Hippocampal formation (tissue), 2 donors: ENCODE data around the gene RNASEL.

ENCODE experiments used
- DNase-seq, 2 donors: peaks; one replicate each; lab custom pipeline; 2025; lab: John Stamatoyannopoulos, UW

RNASEL gene

DNA sequence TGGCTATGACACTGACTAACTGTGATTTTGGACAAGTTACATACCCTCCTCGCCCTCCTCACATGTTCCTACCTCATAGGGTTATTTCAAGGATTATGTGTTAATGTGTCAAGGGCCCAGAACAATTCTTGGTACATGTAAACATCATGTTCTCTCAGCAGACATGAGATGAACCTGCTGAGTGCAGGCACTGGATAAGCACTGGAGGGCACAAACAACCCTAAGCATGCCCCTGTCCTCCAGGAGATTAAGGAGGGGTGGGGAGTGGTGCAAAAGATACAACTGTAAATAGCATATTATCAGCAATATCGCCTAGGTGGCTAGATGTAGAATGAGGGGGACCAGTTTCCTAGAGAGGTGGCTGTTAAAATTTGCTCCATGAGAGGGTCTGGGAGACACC, 32.9 kb upstream of the RNASEL start:
- no peak for DNase-seq

DNA sequence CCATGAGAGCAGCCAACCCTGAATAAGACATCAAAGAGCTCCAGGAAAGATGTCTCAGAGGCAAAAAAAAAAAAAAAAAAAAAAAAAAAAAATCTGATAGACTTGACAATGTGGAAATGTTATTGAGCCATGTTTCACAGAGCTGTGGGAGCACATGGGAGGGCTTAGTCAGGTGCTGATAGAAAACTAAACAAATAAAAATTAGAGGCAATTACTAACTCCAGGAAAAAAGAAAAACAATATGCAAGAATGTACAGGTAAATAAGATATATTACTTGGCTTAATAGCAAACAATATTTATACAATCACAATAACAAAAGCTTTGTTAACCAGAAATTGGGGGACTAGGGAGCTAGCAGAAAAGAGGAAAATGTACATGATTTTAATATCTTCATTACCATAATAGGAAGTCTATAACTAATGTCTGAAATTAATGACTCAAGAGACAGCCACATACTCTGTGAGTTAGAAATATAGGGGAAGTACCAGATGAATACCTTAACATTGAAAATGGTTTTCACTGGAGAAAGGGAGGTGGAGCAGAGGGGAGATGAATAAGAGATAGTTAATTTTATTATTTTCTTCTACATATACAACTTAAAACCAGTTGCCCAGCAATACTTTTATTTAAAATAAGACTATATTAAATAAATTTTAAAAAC, 32.0 kb upstream of the RNASEL start:
- DNase-seq: no peak

DNA sequence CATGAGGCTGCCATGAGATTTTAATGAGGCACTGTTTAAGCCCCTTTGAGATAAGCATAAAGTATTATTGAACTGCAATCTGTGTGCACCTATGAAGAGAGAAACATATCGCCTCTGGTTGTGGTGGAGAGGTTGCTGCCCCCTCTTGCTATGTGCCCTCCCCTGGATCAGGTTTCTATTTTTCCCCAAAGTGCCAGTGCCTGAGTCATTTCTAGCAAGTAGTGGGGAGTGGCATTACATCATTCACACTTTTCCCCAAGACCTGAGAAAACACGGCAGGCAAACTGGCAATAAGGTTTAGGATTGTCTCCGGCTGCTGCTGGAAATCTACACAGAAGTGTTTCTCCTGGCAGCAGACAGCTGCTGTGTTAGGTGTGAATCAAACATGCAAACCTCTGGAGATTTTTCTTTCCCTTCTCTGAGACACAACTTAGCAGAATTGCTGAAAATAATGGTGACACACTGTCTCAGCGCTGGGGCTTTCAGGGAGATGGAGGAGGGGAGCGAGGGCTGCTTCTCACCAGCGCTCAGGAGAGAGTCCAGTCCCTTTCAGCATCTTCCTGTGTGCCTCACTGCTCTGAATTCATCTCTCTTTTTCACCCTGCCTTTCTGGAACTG, 28.8 kb upstream of the RNASEL start:
- DNase-seq: no peak

DNA sequence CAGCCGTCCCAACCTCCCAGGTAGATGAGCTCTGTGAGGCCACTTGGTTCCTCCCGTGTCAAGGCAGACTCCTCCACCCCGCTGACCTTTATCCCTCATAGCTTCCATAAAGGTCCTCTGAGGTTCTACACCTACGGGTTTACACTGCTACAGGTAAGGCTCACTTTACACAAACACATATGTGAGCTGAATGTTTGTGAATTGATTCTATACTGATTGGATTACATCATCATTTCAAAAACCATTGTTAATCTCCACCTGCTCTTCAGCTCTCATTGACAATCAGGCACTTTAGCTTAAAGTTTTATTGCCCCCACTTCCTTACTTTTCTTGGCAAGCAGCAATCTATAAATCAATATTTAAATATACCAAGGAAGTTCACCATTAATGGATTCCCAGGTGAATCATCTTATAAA, 28.0 kb upstream of the RNASEL start:
- no peak for DNase-seq

DNA sequence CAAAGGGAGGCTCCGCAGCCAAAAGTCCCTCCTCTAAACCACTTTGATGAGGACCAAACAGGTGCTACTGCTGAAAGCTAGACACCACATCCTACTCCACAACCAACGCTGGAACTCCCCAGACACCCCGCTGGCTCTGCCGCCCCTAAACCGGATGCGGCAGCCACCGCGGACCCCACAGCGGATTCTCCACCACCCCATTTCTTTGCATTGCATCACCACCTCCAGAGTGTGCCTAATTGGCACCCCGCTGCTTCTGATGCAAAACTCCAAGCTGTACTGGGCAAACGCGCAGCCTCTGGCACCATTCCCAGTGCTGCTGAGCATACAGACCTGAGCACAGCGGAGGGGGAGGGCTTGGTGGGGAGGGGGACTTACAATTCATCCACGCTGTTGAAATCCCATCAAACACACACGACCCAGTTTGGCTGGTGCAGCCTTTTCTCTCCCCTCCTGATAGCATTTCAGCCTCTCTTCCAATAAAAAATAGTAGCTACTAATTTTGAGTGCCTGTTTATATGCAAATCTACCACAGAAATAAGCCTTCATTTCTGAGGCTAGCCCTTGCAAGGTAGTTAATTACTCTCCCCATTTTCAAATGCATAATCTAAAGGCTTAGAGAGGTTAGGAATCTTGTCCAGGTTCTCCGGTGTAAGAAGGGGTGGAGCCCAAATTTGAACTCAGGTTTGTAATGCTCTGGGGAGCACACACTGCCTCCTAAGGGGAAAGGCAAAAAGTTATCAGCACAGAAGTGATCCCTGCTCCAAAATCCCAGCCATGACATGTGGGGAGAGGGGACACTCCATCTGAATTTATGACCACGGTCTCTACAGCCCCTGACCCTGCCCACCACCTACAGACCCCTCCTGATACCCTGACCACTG, 27.3 kb upstream of the RNASEL start:
- peak in 1 of 2 donors; percentile 30 for DNase-seq

DNA sequence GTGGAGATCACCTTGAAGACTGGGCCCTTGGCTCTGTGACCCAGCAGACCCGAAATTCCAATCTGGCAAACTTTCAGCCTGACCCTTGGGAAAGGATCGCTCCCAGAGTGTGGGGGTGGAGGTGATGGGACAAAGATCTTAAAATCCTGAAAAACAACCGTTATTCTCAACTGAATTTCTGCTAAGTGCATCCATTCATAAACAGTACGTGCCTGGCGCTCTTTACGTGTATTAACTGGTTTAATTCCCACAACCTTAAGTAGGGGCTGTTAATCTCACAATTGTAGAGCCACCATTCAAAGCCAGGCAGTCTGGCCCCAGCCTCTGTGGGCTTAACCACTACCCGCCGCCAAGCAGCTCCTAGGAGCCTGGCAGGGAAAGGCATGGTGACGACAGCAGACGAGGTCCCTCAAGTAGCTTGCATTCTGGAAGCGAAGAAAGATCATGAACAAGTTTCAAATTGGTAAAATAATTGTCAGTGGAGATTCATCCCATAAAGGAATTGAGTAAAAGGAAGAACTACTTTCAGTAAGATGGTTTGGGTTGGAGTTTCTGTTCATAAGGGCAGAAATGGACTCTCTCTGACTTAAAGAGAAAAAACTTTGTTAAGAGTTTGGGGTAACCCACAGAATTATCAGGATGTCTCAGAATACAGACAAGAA, 26.5 kb upstream of the RNASEL start:
- DNase-seq: peak; percentile 31 to 46

DNA sequence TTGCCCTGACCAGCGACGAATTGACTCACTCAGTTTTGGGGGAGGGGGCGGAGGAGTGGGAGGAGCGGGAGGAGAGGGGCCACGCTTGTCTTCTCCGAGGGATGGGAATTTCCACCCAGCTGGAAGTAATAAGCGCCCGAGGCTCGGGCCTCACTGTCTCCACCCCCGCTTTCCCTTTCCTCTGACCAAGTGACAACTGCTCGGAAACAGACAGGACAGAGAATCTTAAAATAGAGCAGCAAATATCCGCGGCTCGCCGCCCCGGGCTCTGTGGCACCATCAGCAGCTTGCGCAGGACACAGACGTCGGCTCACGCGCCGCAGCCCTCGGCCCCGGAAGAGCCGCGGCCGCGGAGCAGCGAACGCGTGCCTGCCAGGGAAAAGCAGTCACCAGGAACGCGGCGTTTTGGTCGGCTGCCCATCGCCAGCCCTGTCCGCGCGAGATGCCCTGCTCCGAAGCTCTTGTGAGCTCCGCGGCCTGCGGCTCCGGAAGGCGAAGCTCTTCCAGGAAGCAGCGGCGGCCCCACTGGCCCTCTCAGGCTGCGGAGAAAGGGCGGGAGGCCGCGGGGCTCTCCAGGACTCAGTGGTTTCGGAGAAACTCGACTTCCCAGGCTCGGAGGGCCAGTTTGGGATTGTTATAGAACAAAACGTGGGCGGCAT, 25.9 kb upstream of the RNASEL start:
- DNase-seq: peak; percentile 22 to 67

DNA sequence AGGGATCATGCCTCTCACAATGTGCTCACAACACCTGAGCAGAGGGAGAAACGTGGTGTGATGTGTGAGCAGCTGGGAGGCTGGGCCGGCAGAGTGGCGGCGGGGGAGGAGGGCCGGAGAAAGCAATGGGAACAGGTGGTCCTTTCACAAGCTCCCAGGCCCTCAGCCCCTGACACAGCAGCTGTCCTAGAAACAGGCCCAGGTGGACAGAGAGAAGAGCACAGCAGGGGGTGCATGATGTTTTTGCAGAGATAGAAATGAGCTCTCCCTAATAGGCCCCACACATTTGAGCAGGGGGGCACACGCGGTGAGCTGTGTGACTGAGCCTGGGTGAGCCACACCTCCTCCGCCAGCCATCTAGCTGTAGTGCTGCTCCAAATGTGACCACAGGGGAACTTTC, 22.7 kb upstream of the RNASEL start:
- DNase-seq: no peak

DNA sequence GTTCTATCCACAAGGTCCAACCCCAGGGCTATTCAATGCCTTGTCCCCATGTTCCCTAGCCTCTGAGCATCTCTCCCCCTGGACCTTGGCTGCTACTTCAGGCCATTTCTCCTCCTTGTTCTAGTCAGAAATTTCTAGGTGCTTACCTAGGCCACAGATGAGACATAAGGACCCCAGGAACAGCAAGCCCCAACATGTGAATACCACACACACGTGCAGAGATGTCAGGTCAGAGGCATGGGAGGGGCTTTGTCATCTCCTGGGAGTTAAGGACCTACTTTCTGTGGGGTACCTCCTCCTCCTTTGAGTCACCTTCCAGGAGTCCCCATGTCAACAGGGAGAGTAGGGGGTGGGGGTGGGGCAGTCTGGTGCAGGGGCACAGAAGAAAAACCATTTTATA, 22.3 kb upstream of the RNASEL start:
- DNase-seq: no peak

DNA sequence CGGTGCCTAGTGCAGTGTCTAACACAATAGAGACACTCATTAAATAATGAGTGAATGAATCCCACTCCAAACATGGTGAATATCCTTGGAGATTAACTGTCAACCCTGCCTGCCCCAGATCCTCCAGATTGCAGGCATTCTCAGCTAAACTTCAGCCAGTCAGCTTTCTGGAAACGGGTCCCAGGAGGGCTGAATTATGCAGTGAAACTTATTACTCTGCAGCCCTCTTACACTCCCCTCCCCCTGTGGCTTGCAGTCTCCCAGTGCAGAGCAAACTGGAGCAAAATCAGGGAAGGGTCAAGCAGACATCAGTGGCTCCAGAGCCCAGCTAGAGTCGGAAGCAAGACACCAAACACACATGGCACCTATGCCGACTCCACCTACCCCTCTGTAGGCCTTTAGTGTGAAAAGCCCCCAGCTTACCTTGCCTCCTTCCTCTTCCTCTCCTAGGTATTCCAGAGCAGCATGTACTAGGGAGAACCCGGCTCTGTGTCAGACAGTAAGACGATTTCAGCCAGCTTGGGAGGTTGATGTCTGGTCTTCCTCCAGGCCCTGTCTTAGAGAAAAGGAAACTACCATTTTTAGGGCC, 21.6 kb upstream of the RNASEL start:
- DNase-seq: no peak

DNA sequence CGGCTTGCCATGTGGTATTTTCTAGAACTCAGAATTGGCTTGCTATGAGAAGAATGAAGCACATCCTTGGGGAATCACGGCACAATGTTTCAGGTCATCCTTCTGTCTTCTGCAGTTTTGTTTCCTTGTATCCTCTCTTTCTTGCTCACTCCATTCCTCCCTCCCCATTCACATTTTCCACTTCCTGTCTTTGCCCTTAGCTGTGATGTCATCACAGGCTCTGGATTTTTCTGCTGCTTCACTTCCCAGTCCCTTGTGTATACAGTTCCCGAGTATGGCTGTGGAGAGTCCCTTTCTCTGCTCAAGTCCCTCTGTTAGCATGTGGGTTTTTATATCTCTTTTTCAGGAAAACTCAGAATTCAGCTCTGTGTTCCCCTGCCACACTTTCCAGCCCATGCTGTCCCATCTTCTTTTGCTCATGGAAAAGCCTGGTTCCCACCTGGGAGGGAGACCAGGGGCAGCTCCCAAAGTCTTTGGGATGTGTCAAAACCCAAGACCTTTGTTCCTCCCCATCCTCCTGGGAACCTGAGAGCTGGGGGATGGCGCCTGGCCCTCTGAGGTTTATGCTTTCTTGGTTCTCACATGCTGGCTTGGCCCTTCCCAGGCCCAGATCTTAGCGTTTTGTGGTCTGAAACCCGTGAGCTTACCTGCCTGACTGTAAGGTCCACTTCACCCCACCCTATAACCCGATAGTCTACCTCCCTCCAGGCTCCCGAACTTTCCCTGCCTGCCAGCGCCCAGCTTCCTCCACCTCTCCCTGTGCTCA, 20.0 kb upstream of the RNASEL start:
- no peak for DNase-seq

DNA sequence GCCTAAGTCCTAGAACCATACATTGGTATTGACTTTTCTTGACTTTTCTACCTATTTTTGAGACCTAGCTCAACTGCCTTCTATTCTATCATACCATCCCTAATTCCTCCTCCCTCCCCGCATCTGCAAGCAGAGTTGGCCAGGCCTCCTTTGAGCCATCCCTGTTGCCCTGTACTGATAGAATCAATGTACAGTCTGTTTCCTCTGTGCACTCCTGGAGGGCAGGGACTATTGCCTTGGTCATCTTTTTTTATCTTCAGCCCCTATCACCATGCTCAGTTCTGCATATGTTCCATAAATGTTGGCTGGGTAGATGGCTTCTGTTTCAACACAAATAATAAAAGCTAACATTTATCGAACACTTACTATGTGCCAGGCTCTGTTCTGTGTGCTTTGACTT, 19.2 kb upstream of the RNASEL start:
- DNase-seq: no peak

DNA sequence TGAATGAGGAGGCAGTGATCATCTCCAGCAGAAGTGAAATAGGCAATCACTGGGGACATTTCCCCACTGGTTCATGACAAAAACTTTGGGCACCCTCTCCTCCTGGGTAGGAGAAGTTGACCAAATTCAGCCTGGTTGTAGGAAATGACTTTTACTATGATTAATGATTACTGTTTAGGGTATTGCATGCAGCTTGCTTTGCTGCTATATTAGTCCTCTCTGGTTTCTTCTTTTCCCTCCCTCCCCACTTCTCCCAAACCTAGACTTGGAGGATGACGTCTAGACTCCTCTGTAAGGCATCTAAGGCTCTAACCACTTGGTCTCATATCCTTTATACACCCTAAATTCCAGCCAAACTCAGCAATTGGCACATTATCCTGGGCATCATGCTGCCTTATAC, 18.5 kb upstream of the RNASEL start:
- no peak for DNase-seq

DNA sequence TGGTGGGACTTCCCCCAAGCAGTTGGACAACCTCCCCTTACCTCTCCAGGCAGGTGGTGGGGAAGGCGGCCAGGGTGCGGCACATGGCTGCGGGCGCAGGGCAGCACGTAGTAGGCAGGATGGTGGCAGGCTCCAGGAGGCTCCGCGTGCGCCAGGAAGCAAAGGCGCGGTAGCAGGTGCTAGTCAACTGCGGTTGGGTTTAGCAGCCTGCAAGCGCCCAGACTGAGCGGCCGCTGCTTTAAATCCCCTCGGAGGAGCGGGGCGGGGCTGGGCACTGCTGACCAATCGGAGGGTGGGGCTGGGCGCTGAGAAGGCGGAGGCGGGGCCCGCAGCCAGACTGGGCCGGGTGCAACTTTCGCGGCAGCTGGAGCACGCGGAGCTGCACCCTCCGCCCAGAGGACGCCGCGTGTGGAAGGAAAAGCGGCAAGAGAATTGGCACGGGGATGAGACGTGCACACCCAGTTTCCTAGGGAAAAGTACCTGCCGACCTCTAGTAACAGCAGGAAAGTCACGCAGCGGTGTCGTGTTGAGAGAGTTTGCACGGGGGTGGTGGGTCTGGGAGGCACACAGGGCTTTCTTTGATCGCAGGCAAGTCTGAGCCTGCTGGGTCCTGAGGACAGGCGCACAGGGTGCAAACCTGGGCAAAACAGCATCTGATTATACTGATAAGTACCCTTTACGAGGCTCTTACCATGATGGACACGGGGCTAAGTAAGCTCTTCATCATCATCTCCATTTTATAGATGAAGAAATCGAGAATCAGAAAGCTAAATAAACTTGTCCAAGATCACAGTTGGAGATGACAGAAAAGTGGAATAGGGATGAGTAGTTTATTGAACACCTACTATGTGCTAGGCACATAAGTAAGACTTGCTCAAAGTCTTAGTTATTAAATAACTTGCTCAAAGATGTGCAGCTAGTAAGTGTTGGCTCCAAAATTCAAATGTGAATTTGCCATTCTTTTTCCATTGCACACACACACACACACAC, 15.4 kb upstream of the RNASEL start, which contains the start of gene RGS16:
RGS16 (minus strand) TSS at position 215 of the 990 bp plus-strand sequence; CDS start at position 85, 130 bp downstream.
- peak; percentile 81 to 88 for DNase-seq

DNA sequence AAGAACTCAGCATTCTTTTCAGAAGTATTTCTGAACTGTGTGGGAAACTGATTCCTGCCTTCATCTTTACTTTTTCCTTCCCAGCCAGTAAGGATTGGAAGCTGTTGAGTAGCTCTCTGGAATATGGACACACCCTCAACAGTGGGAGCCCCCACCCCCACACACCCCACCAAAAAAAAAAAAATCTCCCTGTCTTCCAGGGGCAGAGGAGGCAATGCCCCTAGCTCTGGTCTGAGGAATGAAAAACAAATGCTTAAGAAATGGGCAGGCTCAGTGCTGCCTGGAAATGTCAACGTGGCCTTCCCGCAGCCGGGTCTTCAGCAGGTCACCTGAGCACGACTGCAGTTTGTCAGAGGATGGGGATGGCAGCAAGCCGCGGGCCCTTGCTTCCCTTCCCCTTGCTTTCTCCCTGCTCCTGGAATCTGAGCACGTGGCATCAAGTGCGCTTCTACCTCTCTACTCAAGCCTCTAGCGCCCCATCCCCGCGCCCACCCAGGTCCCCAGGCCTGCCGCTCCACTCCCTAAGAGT, 14.7 kb upstream of the RNASEL start:
- DNase-seq: no peak

DNA sequence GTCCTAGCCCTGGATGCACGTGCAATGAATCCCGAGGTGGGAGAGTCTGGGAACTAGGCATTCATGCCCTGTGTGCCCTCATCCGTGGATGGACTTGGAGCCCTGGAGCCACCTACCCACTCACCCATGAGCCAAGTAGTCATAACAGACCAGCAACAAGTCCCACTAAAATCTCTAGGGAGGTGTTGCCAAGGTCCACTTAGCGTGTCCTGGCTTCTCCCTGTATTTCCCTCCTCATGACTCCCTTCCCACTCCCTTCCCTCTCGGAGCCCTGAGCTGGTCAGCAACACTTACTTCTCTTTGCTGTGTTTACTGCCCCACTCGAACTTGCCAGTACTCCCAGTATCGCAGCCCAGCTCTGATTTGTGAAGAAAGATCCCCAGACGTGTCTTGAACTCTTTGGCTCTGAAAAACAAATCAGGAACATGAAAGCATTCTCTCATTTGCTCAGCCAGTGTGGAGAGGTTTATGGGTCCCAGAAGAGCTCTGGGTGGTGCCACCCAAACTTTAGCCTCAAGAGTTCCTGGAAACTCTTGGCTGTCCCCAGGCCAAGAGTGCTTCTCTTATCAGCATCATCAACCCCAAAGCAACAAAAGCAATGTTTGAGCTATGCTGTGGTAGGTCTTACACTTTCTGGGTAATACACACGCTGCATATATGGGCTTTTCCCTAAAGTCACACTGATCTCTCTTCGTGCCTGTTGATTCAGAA, 14.0 kb upstream of the RNASEL start:
- no peak for DNase-seq

DNA sequence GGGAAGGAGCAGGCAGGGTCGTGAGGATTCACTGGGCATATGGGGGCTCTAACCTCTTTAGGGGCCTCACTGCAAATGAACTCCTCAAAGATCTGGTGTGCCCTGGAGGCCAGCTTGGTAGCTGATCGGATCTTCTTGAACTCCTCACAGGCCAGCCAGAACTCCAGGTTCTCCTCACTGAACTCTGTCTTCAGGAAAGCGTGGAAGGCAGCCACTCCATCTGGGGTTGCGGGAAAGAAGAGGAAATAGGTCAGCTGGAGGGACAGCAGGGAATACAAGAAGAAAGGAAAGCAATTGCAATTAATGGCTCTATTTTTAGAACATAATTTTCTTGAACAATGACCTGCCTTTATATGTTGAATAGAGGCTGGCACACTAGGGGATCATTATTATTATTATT, 12.9 kb upstream of the RNASEL start:
- DNase-seq: no peak

DNA sequence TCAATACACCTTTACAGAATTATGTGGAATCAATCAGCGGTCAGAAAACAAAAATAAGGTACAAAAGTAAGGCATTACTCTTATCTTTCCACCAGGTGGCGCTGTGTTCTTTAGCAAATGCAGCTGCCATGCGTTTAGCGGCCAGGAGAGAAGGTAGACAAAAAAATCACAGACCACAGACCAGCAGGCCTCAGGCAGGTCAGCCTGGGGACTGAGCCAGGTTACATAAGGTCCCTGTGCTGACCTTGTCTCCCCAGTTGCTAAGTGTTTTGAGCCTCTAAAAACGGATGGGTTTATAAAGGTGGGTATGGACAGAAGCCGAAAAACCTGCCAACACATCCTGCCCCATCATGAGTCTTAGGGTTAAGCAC, 12.3 kb upstream of the RNASEL start:
- DNase-seq: peak; percentile 38 to 78
